IMR-90 (cell line): ENCODE measurements around the gene CCDC69.

Experiments
- BHLHE40 ChIP-seq: fragments of 150-350 bp; IDR thresholded peaks from 2 replicates; pipeline ENCODE4 v1.6.1; 2016; ENCODE audit warnings: mild to moderate bottlenecking, low read depth, low read length
- CEBPB ChIP-seq: IDR thresholded peaks from 2 replicates; pipeline ENCODE4 v1.6.1; 2012; ENCODE audit warnings: low read depth, low read length, improper control_type of control experiment
- FOS ChIP-seq: fragments of 150-350 bp; IDR thresholded peaks from 2 replicates; pipeline ENCODE4 v1.6.1; 2016; ENCODE audit warnings: low read depth, low read length
- MAFK ChIP-seq: IDR thresholded peaks from 2 replicates; pipeline ENCODE4 v1.6.1; 2012; ENCODE audit warnings: low read depth, low read length, improper control_type of control experiment
- MXI1 ChIP-seq: IDR thresholded peaks from 2 replicates; pipeline ENCODE4 v1.6.1; 2012; ENCODE audit warnings: low read depth, mild to moderate bottlenecking, low read length, moderate library complexity, borderline replicate concordance
- NFE2L2 ChIP-seq: fragments of 150-350 bp; IDR thresholded peaks from 2 replicates; pipeline ENCODE4 v1.6.1; 2016; ENCODE audit warnings: low read depth, mild to moderate bottlenecking, low read length
- POLR2A ChIP-seq: IDR thresholded peaks from 2 replicates; pipeline ENCODE4 v1.6.1; 2012; ENCODE audit warnings: mild to moderate bottlenecking, low read depth, low read length
- RAD21 ChIP-seq: IDR thresholded peaks from 2 replicates; pipeline ENCODE4 v1.6.1; 2012; ENCODE audit warnings: low read length, improper control_type of control experiment
- RCOR1 ChIP-seq: IDR thresholded peaks from 2 replicates; pipeline ENCODE4 v1.6.1; 2012; ENCODE audit warnings: mild to moderate bottlenecking, low read length, improper control_type of control experiment; ENCODE audit not compliant: insufficient replicate concordance
- RFX5 ChIP-seq: IDR thresholded peaks from 2 replicates; pipeline ENCODE4 v1.8.0; 2012; ENCODE audit warnings: low read depth, mild to moderate bottlenecking, low read length, moderate library complexity
- SMC3 ChIP-seq: fragments of 150-350 bp; IDR thresholded peaks from 2 replicates; pipeline ENCODE4 v1.6.1; 2016; ENCODE audit warnings: low read depth, mild to moderate bottlenecking, antibody characterized with exemption, low read length, moderate library complexity
- USF2 ChIP-seq: fragments of 150-350 bp; IDR thresholded peaks from 2 replicates; pipeline ENCODE4 v1.6.1; 2017; ENCODE audit warnings: mild to moderate bottlenecking, antibody characterized with exemption, low read length, low read depth
- TF ChIP-seq, protein P1 (sequence below): conservative IDR thresholded peaks from 2 replicates; pipeline ENCODE4 v1.5.1; 2012; ENCODE audit warnings: mild to moderate bottlenecking, low read depth, low read length, improper control_type of control experiment

GRCh38 chr5:151139646-151140045 lies 84.2 kb downstream of the CCDC69 start:
- no peak for TF ChIP-seq SMC3
- TF ChIP-seq RCOR1 = no peak
- TF ChIP-seq, protein P1, sequence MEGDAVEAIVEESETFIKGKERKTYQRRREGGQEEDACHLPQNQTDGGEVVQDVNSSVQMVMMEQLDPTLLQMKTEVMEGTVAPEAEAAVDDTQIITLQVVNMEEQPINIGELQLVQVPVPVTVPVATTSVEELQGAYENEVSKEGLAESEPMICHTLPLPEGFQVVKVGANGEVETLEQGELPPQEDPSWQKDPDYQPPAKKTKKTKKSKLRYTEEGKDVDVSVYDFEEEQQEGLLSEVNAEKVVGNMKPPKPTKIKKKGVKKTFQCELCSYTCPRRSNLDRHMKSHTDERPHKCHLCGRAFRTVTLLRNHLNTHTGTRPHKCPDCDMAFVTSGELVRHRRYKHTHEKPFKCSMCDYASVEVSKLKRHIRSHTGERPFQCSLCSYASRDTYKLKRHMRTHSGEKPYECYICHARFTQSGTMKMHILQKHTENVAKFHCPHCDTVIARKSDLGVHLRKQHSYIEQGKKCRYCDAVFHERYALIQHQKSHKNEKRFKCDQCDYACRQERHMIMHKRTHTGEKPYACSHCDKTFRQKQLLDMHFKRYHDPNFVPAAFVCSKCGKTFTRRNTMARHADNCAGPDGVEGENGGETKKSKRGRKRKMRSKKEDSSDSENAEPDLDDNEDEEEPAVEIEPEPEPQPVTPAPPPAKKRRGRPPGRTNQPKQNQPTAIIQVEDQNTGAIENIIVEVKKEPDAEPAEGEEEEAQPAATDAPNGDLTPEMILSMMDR = no peak
- TF ChIP-seq CEBPB = no peak
- no peak for TF ChIP-seq RAD21
- no peak for TF ChIP-seq POLR2A
- TF ChIP-seq NFE2L2 = no peak
- TF ChIP-seq FOS = no peak
- TF ChIP-seq BHLHE40 = no peak
- no peak for TF ChIP-seq RFX5
- no peak for TF ChIP-seq MXI1
- TF ChIP-seq USF2 = no peak
- TF ChIP-seq MAFK = no peak
